ENCODE measurements around the gene CDKN2D.

Gene CDKN2D

GRCh38 chr19:10568826-10569651, at the start of gene CDKN2D:
Gene CDKN2D (minus strand): TSS chr19:10568979. CDS start chr19:10568653, 326 bp downstream.
- DNase-seq (ENCODE audit: low read depth) = peak; percentile 99
- in situ Hi-C loops (cut with HindIII; ENCODE audit: low sequenced_read_pairs) = no loop called here
- H3K4me3 ChIP-seq (ENCODE audit: low read depth, low read length) = peak within 1 kb of the TSS; percentile 66
- TF ChIP-seq, protein P1, sequence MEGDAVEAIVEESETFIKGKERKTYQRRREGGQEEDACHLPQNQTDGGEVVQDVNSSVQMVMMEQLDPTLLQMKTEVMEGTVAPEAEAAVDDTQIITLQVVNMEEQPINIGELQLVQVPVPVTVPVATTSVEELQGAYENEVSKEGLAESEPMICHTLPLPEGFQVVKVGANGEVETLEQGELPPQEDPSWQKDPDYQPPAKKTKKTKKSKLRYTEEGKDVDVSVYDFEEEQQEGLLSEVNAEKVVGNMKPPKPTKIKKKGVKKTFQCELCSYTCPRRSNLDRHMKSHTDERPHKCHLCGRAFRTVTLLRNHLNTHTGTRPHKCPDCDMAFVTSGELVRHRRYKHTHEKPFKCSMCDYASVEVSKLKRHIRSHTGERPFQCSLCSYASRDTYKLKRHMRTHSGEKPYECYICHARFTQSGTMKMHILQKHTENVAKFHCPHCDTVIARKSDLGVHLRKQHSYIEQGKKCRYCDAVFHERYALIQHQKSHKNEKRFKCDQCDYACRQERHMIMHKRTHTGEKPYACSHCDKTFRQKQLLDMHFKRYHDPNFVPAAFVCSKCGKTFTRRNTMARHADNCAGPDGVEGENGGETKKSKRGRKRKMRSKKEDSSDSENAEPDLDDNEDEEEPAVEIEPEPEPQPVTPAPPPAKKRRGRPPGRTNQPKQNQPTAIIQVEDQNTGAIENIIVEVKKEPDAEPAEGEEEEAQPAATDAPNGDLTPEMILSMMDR (IDR thresholded peaks at IDR 0.05; ENCODE audit: low read depth, low read length, missing control alignments) = no peak

DNA sequence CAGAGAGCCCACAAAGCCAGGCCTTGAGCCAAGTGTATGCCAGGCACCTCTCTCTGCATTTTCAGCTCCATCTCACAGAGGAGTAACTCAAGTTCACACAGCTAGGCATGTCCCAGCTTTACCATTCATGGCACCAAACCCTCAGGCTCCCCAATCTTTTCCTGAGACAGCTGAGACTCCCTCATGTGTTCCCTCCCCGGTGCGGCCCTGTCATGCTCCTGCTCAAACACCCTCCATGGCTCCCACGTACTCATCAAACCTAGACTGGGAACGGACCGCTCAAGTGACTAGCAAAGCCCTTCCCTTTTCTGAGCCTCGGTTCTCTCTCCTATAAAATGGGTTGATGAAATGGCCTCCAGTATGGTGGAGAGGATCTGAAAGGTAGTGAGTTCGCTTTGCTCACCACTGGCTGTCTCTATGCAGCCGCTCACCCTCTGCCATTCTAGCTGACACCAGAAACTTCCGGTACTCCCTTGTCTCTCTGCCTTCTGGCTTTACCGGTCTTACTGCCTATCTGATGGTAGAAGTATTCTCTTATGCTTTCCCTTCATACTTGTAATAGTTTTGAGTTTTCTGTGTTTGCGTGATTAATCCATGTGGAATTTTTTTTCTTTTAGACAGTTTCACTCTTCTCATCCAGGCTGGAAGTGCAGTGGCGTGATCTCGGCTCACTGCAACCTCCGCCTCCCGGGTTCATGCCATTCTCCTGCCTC, 48.8 kb upstream of the CDKN2D start:
- TF ChIP-seq, protein P1 (IDR thresholded peaks at IDR 0.05; ENCODE audit: low read depth, low read length, missing control alignments) = no peak
- no peak overlapping the region for H3K4me3 ChIP-seq (ENCODE audit: low read depth, low read length)
- no peak for DNase-seq (ENCODE audit: low read depth)
- in situ Hi-C loops (cut with HindIII; ENCODE audit: low sequenced_read_pairs) = no loop called here

GRCh38 chr19:10615429-10616023, 46.7 kb upstream of the CDKN2D start:
- in situ Hi-C loops (cut with HindIII; ENCODE audit: low sequenced_read_pairs) = no loop called here
- H3K4me3 ChIP-seq (ENCODE audit: low read depth, low read length) = no peak overlapping the region
- TF ChIP-seq, protein P1 (IDR thresholded peaks at IDR 0.05; ENCODE audit: low read depth, low read length, missing control alignments) = no peak
- no peak for DNase-seq (ENCODE audit: low read depth)

DNA sequence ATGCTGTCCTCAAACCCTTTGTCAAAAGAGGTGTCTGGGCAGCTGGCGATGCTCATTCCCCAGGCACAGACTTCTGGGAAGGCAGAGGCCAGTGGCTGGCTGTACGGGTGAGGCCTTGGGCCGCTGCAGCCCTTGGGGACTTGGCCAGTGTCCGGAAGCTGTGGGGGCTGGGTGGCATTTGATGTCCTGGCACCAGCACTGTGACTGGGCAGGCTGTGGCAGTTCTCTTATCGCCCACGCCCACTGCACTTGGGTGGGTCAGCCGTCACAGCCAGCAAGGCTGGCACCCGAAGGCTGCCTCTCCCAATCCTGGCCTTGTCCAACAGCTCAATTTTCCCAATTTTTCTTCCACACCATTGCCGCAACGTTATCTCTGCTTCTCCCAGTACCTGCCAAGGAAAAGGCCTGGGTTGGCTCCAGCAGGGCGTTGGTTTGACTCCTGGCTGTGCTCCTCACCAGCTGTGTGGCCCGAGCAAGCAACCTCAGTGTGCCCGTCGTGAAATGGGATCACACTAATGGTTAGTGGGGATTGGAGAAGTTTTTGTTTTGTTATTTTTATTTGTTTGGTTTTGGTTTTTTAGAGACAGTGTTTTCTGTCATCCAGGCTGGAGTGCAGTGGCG, 43.8 kb upstream of the CDKN2D start:
- in situ Hi-C loops (cut with HindIII; ENCODE audit: low sequenced_read_pairs) = no loop called here

DNA sequence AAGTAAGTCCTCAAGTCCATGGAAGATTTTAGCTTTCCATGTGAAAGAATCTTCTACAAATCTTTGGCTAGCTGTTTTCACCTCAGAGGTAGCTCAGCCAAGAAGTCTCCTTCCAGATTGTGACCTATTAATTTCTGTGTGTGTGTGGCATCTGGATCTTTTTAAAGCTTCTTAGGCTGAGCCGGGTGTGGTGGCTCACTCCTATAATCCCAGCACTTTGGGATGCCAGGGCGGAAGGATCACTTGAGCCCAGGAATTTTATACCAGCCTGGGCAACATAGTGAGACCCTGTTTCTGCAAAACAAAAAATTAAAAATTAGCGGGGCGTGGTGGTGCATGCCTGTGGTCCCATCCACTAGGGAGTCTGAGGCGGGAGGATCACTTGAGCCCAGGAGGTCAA, 43.1 kb upstream of the CDKN2D start:
- TF ChIP-seq, protein P1 (IDR thresholded peaks at IDR 0.05; ENCODE audit: low read depth, low read length, missing control alignments) = no peak
- H3K4me3 ChIP-seq (ENCODE audit: low read depth, low read length) = no peak overlapping the region
- no peak for DNase-seq (ENCODE audit: low read depth)
- in situ Hi-C loops (cut with HindIII; ENCODE audit: low sequenced_read_pairs) = no loop called here

More for the DNA sequence above, 43.8 kb upstream of the CDKN2D start:
- no peak for DNase-seq (ENCODE audit: low read depth)
- TF ChIP-seq, protein P1 (IDR thresholded peaks at IDR 0.05; ENCODE audit: low read depth, low read length, missing control alignments) = no peak
- H3K4me3 ChIP-seq (ENCODE audit: low read depth, low read length) = no peak overlapping the region

DNA sequence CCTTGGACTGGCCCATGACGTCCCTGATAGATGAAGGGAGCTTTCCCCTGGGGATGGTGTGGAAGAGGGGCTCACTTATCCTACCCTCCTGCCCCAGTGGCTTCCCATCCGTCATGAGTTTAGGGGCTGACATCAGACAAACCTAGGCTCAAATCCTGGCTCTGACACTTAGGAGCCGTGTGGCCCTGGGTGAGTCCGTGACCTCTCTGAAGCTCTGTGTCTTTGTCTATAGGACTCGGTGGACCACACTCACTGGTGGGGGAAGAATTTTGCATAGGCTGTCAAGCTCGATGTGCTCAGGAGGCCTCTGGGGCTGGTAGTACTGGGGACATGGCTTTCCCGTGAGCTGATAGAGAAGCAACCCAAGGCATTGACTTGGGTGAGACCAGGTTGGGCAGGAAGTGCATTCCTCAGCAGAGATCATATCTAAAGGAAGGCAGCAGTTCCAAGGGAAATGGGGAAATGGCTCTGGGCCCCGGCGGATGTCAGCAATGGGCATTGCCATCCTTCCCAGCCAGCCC, 35.7 kb upstream of the CDKN2D start:
- TF ChIP-seq, protein P1 (IDR thresholded peaks at IDR 0.05; ENCODE audit: low read depth, low read length, missing control alignments) = no peak
- in situ Hi-C loops (cut with HindIII; ENCODE audit: low sequenced_read_pairs) = no loop called here
- no peak for DNase-seq (ENCODE audit: low read depth)
- no peak overlapping the region for H3K4me3 ChIP-seq (ENCODE audit: low read depth, low read length)

Data from astrocyte of the cerebellum (primary cell).